GM21515 (cell line): ENCODE results near the gene SRGAP3.

ENCODE experiments used
- ATAC-seq: cut with Tn5 transposase; IDR thresholded peaks from one replicate; pipeline ENCODE4 v1.9.1; 2021; ENCODE audit not compliant: unreplicated experiment

Gene SRGAP3

DNA sequence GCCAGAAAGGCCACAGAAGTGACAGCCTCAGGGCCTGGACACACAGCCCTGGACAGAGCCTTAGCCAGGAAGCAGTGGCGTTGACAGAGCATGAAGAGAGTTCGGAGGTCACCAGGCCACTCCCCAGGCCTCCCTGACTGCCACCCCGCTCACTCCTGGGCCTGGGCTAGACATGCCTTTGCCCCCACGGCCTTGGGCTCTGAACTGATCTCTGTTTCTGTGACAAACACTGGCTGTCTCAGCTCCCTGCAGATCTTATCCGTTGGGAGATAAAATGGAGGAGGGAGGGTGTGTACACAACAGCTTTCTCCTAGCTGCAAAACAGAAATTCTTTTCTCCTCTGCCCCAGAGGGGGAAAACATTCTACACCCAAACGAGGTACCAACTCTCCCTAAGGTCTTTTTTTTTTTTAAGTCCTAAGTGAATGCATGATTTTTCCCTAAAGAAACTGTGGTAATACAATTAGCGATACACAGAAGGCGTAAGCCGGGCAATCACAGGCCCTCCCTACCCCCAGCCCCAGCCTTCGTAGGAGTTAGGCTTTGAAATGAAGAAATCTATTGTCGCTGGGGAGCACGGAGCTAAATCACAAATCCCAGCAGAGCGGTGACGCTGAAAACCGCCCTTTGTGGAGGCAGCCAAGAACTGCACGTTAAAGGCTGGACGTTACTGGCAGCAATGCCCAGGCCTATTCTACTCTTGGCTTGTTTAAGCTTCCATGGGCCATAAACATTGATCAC is 45.0 kb downstream of the SRGAP3 start:
- no peak for ATAC-seq

DNA sequence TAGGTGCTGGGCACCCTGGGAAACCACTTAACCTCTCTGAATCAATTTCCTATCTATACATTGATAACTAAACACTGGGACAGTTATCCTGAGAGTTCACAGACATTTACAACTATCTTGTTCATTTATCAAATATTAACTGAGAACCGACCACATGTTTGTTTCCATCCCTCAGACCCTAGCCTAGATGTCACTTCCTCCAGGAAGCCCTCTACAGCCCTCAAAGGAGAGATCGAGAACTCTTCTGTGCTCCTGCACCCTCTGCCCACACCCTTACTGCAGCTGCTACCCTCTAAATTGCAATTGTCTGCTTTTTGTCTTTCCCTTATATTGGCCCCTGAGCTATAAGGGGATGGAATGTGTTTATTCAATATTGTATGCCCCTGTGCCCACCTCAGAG is 46.1 kb downstream of the SRGAP3 start:
- ATAC-seq: no peak

DNA sequence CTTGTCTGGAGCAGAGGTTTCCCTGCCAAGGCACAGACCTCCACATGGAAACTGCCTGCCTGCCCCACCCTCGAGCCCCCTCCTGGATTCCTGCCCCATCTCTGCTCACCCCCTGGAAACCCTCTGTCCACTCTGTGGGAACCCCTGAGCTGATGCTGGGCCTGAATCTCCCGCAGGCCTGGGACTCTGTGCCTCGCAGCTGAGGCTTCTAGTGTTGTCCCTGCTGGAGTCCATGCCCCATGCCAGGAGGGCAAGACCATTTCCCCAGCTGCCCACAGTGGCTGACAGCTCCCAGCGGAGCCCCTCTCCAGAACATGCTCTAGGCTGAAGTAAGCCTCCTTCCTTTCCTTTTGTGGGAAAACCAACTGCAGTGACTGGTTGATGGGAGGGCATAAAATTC is 46.9 kb downstream of the SRGAP3 start:
- no peak for ATAC-seq

DNA sequence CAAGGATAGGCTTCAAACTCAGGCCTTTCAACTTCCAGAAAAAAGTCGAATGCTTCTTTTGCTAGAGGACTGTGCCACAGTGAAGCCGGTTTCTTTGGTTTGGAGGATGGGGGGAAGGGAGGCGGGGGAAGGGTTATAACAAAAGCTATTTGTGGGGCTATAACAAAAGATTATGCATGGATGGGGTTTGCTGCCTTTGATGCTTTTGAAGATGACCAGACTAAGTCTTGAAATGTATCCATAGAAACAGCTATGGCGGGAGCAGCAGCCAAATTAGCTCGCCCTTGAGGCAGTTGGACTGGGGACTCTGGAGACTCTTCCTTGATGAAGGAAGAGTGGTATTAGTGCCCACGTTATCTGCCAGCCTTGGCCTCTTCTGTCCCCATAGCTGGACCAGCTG is 47.5 kb downstream of the SRGAP3 start:
- no peak for ATAC-seq

DNA sequence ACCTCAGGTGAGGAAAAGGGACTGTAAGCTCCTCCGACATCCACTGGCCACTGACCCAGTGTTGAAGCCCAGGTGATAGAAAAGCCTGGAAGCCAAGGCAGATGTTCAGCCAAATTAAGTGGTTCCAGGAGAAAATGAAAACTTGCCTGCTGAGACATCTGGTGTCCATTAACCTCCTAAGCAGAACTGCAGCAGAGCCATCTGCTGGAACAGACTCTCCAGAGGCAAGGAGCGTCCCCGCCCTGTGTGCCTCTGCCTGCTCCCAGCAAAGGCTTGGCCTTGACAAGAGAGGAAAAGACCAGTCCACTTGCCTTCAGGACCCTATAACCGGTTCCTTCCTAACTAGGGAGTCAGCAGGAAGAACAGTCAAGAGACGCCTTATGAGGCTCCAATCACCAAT is 48.2 kb downstream of the SRGAP3 start:
- no peak for ATAC-seq

DNA sequence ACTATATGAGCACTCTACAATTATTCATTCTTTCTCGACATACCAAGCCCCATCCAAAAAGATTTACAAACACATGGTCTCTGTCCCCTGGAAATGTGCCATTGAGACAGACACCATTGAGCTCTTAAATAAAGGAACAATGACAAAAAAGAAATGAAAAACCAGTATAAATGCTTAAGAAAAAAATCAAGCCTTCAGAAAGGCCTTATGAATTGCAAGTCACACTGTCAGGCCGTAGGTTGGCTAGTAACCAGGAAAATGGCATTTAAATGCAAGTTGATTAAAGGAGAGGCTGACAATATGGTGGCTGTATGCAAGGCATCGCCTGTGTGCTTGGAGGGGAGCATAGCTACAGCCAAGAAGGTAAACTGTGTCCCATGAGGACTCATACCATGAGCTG is 49.7 kb downstream of the SRGAP3 start:
- ATAC-seq: no peak

DNA sequence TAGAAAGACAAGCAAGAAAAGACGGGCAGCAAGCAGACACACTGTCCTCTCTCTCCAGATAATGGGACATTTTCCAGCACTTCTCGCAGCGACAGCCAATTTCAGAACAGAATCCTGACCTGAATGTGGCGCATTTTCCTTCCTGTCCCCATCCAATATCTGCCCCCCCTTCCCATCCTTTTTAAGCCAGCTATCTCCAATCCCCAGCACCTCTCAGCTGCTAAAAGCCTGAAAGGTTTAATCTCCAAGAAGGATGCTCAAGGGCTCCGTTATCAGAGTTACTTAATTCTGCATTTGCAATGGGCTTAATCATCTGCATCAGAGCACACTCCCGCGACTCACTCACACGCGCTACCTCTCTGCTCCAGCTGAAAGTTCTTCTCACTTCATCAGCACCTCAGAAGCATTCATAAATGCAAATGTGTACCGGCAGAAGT is 50.5 kb downstream of the SRGAP3 start:
- no peak for ATAC-seq

DNA sequence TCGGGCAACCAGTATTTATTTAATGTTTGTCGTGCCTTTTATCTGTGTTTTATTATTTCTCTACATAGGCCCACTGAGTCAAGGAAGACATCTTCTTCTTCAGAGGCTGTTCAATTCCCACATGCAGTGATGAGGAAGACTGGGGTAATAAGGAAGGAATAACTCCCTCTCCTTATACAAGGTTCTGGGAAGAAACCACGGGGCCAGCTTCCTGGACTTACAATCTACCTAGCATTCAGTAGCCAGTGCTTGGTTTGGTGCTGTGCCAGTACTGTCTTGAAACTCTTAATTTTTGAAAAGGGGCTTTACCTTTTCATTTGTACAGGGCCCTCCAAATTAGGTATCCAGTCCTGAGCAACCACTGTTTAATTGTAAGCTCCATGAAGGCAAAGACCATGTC is 51.2 kb downstream of the SRGAP3 start:
- ATAC-seq: no peak

DNA sequence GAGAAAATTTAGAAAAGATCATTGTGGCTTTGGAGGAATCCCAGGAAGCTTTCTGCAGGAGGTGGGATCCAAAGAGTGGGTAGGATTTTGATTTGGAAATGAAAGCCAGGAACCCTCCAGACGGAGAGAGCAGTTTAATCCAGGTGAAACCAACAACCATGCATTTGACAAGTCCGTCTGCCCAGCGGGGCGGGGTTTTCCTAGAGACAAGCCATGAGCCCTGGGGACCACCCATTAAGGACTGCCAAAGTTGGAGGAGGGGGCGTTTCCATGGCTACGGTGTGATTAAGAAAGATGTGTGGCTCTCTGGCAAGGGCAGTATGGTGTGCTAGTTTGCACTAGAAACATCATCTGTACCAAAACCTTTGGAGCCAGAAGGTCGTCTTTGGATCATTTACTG is 53.4 kb downstream of the SRGAP3 start:
- no peak for ATAC-seq

DNA sequence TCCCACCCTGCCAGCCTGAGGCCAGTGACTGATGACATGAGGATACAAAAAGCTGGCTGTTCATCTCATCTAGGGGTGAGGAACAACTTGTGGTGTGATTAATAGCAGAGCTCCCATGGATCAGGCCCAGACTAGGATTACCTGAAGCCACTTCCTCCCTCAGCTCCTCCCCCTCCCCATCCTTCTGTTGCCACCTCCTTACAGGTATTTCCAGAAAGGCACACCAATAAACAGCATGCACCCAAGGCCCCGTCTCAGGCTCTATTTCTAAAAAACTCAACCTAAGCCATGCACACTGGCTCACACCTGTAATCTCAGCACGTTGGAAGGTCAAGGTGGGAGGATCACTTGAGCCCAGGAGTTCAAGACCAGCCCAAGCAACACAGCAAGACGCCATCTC is 54.1 kb downstream of the SRGAP3 start:
- ATAC-seq: no peak

DNA sequence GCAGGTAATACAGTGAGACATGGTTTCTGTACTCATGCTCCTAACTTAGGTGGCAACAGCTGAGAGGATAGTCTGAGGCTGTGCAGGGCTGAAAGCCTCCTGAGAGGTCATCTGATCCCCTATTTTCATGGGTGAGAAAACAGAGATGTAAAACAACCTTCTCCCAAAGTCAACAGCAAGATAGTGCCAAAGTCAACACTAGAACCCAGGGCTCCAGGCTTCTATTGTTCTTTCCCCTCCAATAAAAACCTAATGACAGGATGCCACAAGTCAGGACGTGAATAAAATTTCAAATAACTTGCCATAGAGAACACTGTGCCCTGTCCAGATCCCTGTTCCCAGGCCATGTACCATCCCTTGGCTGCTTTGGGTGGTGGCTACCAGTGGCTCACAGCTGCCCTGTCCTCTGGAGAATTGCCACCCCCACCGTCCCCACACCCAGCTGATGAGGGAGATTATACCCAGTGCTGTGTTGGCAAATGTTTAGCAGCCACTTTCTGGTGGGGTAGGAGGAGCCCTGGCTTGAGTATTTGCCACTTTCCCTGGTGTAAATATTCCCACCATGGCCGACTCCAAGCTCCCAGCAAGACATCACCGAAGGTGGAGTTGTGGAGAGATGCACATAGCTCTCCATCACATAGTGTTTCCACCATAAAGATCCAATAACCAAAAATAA is 54.8 kb downstream of the SRGAP3 start:
- ATAC-seq: no peak

DNA sequence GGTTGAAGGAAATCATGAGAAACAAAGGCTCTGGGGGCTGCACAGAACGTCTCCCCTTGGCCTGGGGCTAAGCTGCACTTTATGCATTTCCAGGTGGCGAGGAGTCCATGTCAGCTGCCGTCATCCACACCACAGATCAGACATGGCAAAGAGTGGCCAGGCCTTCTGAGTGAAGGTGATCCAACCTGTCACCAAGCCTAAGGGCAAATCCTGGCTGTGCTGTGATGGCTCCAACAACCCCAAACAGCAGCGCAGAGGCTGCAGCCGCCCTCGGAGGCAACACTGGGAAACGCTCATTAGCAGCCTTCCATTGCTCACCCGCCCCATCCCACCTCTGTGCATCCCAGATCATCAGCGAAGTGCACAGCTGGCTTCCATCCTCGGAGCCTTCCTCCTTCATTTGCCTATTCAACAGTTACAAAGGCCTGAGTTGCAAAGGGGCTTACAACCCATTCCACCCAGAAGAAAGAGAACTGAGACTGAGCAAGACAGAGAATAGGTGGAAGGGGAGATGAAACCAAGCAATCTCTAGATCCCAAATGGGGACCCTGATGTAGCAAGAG is 55.7 kb downstream of the SRGAP3 start:
- ATAC-seq: no peak

DNA sequence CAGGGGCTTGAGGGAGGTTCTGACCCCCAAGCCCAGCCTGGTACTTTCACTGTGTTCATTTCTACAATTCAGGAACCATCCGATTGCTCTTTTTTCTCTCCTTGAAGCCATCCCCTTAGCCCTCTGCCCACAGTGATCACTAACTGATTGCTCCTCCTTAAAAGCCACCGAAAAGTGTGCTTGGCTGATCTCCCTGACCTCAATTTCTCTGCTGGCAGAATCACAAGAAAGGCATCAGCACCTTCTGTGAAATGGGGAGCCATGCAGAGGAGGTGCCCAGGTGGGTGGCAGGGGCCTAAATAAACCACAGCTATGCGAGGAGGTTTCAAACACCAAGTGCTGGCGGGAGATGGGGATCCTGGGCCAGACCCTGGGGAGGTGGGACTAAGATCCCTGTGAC is 56.2 kb downstream of the SRGAP3 start:
- ATAC-seq: no peak

DNA sequence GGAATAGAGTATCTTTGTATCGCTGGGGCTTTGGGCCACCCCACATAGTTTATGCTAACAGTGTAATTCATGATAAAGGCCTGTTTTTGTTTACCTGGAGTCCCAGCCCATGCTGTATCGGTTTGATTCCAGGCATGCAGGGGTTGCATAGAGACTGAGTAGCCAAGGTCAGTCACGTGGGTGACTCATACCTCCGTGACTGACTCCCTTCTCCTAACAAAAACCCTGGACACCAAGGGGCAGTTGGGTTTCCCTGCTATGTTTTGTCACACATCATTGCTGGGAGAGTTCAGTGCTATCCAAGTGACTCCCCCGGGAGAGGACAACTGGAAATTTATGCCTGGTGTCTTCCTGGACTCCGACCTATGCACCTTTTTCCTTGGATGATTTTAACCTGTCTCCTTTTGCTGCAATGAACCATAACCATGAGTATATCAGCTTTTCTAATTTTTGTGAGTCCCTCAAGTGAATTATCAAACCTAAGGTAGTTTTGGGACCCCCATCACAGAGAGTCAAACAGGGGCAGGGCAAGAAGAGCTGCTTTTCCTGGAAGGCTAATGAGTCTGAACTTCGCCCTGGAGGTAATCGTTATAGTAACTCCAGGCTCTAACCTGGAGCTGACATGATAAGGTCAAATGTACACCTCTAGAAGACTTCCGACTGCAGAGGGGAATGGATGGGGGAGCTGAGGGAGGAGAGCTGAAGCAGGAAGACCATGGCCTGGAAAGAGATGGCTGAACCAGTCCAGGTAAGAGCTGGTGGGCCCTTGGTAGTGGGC is 57.0 kb downstream of the SRGAP3 start:
- no peak for ATAC-seq

DNA sequence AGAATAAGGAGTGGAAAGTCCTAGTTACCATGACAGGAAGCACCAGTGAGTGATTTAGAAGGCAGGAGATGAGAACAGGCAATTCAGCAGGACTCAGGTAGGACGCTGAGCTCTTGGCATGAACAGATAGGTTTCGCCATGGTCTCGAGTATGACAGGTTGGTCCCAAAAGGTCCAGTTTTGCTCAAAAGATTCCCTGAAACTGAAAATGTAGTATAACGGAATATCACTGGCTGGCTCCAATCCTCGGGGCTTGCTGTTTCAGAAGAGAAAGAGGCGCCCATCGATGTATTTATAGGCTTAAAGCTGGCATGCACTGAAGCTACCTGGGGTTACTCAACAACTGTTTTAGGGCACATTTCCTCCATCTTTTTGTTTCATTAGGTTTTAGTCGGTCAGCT is 59.2 kb downstream of the SRGAP3 start:
- ATAC-seq: no peak

DNA sequence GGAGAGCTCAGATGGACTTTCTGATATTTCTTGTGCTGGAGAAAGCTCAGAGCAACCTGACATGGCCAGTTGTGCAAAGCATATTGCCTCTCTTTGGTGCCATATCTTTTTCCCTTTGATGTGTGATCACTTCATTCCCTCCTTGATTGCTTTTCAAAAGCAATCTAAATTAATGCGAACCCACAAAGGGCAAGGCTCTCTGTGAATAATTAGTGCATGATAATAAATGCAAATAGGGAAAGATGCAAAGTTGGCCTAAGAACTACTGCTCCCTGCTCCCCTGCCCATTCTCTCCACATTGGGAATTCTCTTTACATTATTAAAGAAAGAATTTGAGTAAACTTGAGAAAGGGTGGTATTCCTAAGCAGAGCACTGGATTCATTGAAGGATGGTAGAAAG is 60.9 kb downstream of the SRGAP3 start:
- no peak for ATAC-seq

DNA sequence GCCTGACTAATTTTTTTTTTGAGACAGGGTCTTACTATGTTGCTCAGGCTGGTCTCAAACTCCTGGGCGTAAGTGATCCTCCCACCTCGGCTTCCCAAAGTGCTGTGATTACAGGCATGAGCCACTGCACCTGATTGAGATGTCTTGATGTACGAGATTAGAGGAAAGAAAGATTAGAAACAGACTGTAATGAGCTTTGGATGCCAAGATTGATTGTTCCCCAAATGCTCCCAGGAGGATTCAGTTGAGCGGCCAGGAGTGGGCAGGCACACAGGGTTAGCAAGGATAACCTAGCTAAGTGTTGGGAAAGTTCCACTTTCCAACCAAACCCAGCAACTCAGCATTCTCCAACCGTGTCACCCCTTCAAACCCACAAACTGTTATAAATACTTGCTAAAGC is 63.7 kb downstream of the SRGAP3 start:
- ATAC-seq: no peak

DNA sequence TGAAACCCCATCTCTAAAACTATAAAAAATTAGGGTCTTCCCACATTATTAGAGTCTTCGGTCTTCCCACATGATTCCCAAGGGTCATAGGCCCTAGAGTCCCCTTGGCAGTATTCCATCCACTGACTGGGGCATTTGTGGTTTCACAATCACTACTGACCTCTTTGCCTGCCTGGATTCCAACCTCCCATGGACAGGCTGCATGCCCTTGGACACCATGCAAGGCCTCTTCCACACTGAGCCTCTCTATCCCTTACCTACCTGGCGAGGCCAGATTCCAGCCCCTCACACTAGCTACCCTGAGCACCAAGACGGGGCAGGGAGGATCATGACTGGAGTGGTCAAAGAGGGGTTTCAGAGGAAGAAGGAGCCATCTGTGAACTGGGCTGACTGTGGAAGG is 64.4 kb downstream of the SRGAP3 start:
- no peak for ATAC-seq

DNA sequence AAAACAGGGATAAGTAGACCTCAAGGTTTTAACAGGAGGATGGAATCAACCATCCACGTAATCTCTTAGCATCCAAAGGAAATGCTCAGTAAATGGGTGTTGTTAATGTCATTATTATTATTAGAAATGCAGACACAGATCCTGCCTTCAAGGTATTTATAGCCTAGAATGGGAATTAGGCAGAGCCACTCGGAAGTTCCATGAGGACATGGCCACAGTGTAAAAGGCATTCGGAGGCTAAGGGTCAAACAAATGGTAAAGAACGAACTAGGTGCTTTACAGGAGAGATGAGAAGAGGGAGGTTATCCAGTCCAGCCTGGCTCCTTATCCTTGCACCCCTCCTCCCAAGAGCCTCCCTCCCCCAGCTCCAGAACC is 65.0 kb downstream of the SRGAP3 start:
- ATAC-seq: no peak

DNA sequence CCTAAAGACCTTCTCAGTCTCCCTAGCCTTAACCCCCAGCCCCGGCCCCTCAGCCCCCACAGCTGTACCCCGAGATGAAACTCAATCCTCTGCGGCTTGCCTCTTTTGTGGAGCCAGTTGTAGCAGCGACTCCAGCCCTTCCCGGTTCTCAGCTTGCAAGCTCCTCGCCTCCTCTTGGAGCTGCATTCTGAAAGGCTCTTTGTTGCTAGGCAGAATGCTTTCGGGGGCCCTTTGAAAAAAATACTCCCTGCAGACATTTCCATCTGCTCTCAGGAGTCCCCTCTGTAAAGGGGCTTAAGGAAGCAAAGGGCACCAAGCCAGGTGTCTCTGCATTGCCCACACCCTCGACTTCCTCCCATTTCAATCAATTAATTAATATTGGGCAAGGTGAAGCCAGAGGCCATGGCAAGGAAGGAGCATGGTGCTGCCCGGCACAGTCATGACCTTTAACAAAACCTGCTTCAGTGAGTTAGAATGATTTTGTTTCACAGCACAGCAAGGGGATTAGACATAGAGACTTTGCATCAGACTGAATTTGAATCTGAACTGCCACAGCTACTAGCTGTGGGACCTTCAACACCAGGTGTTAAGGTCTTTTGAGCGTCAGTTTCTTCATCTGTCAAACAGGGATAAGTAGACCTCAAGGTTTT is 65.5 kb downstream of the SRGAP3 start:
- ATAC-seq: no peak

DNA sequence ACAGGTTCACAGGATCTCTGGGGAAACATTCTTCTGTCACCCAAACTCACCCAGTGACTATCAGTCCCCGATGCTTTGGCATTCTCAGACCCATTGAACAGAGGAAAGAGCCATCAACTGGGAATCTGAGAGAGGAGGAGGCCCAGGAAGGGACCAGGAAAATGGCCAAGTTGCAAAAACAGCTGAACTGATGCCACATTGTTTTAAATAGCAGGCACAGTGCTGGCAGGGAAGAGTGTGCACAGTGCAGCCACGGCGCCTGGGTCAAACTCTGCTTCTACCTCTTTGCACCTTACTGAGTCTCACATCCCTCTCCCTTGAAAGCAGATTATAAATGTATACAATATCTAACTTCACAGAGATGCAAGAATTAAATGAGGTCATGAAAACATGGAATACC is 66.4 kb downstream of the SRGAP3 start:
- no peak for ATAC-seq
